Omental fat pad (tissue), 4 donors: Measurements from ENCODE around the gene NTSR1. TPM values are rescaled to one million over a fixed set of nuclear protein-coding genes. Genes with fewer than 3 reads are reported as not detected.

Source experiments
- ATAC-seq: fragments of 150-250 bp; one replicate; pipeline ENCODE4 v1.9.1; 2016; ENCODE audit warnings: mild to moderate bottlenecking, moderate library complexity; ENCODE audit not compliant: low FRiP score
- DNase-seq: peaks from one replicate; pipeline ENCODE4 v3.0.0-alpha.2; 2019; ENCODE audit warnings: low spot score
- CTCF ChIP-seq, 3 donors: fragments of 450-650 bp; IDR thresholded peaks; one replicate each; pipeline ENCODE4 v1.5.1; 2016 to 2017; ENCODE audit warnings: antibody characterized with exemption in 3 of 3, mild to moderate bottlenecking in 3 of 3, moderate library complexity in 2 of 3
- total RNA-seq, 4 donors: library from RNA; depleted of rRNA; stranded (reverse); fragments of >200 nt; gene quantifications; one replicate each; pipeline ENCODE4 v1.1.0, GENCODE V29; 2016

NTSR1 gene
- total RNA-seq, 4 donors from 2014 or later = 0.24 to 0.25 TPM; not detected in 2

GRCh38 chr20:62734326-62734725 lies 25.7 kb downstream of the NTSR1 start:
- no peak for TF ChIP-seq CTCF (IDR thresholded peaks at IDR 0.05)
- no peak for DNase-seq
- no peak for ATAC-seq

DNA sequence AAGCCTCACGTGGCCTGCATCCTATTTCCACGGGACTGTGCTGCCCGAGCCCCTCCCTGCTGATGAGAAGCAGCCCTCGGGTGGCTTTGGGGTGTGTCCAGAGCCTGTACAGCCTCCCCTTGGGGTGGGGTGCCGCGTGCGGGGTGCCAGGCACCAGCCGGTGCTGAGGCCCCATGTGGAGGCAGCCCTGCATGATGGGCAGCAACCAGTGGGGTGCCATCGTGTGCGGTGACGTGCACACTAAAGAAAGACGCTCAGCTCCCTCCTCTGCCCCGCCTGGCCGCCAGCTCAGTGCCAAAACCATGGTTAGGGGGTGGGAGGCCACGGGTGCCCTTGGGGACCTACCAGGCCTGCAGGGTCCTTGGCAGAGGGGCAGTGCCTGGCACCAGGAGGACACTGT lies 26.2 kb downstream of the NTSR1 start:
- no peak for TF ChIP-seq CTCF (IDR thresholded peaks at IDR 0.05)
- DNase-seq = no peak
- ATAC-seq = no peak

DNA sequence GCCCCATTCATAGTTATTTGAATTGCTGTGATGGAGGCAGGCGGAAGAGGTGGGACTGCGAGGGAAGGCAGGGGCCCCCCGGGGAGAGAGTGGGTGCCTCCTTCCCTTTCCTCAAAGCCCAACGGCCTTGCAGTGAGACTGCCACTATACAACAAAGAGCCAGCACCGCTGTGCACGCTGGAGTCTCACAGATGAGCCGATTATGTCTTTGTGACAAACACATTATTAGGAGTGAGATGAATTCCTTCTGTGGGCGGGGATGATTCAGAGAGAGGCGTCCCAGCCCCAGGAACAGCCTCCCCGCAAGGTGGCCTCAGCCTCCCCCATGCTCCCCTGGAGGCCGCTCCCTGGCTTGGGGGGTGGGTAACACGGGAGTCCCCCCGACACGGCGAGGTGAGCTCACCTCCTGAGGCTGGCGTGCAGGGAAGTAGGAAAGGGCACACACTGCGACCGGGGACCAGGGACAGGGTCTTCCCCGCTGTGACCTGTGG lies 26.7 kb downstream of the NTSR1 start:
- TF ChIP-seq CTCF (IDR thresholded peaks at IDR 0.05) = no peak
- no peak for ATAC-seq
- DNase-seq = no peak

DNA sequence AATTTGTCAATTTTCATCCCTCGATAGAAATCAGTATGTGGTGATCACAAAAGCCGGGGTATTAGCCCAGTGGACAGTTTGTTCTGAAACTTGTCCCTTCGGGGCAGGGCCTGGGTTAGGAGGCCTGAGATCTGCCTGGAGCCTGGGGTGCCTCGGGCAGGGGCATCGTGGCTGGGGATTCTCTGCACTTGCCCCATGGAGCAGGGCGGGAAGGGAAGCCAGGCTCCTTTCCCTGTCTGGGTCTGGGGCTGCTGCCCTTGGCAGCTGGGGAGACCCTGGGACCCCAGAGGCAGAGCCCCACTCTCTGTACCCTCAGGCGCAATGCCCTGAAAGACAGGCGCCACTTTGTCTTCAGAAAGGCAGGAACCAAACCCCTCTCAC lies 27.4 kb downstream of the NTSR1 start:
- DNase-seq = no peak
- ATAC-seq = no peak
- no peak for TF ChIP-seq CTCF (IDR thresholded peaks at IDR 0.05)

DNA sequence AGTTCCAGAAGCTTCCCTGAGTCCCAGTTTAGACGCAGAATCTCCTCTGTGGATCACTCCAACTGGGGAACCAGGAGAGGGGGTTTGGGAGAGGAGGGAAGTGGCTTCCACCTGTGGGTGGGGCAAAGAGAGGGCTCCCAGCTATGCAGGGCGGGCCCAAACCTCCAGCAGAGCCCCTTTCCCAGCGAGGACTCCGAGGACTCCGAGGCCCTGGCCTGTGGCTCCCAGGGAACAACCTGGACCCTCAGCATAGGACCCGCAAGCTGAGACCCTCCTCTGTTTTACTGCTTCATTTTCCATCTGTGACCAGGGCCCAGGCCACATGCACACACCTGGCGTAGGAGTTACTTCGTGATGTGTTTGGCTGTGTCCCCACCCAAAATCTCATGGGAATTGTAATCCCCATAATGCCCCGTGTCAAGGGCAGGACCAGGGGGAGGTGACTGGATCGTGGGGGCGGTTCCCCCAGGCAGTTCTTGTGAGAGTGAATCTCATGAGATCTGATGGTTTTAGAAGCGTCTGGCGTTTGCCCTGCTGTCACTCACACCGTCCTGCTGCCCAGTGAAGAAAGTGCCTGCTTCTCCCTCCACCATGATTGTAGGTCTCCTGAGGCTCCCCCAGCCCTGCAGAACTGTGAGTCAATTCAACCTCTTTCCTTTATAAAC lies 27.9 kb downstream of the NTSR1 start:
- no peak for TF ChIP-seq CTCF (IDR thresholded peaks at IDR 0.05)
- ATAC-seq (no peak), DNase-seq (no peak)

GRCh38 chr20:62737271-62737811 lies 28.7 kb downstream of the NTSR1 start:
- ATAC-seq (no peak), DNase-seq (no peak)
- TF ChIP-seq CTCF (IDR thresholded peaks at IDR 0.05) = no peak
